Measurements from ENCODE around the gene VAT1L. TPM values are rescaled to one million over a fixed set of nuclear protein-coding genes. Genes with fewer than 3 reads are reported as not detected.

The VAT1L gene, protein sequence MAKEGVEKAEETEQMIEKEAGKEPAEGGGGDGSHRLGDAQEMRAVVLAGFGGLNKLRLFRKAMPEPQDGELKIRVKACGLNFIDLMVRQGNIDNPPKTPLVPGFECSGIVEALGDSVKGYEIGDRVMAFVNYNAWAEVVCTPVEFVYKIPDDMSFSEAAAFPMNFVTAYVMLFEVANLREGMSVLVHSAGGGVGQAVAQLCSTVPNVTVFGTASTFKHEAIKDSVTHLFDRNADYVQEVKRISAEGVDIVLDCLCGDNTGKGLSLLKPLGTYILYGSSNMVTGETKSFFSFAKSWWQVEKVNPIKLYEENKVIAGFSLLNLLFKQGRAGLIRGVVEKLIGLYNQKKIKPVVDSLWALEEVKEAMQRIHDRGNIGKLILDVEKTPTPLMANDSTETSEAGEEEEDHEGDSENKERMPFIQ
- 1 to 10 TPM in 1 of 2 donors, under 1 TPM in 1; 0.33 to 2.3 TPM for total RNA-seq

DNA sequence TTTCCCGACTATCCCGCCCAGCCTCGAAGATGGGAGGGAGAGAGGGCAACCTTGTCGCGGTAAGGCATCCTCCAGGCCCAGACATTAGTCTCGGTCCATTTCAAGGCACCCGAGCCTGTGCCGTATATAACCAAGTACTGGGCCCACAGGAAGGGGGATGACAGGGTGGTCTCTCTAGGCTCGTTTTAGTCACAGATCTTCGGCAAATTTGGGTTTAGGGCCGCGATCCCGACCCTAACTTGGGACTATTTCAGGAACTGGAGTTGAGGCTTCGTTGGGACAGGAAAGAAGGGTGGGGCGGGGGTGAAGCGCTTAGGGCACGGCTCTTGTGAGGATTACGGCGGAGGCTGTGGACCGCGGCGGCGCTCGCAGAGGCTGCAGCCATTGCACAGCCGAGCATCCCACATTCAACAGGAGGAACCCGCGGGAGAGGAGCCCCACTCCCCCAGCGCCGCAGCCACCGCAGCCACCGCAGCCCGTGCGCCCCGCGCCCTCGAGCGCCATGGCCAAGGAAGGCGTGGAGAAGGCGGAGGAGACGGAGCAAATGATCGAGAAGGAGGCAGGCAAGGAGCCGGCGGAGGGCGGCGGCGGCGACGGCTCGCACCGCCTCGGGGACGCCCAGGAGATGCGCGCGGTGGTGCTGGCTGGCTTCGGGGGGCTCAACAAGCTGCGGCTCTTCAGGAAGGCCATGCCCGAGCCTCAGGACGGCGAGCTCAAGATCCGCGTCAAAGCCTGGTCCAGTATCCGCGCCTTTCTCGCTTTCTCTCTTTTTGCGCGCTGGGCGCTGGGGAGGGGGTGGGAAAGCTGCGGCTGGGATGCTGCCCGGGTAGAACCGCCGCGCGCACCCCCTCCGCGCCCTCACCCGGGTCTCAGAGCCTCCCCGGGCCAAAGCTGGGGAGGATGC lies at the start of gene VAT1L:
Gene VAT1L (plus strand): TSS at position 384 of the 904 bp plus-strand sequence. CDS start 119 bp downstream, at position 503.
- ATAC-seq = no peak
- intact Hi-C loops (cut with DNase I) = no loop called here
- WGBS, 2 donors = 1 to 3% methylated on average over 10 to 76 of the region's 78 CpGs

DNA sequence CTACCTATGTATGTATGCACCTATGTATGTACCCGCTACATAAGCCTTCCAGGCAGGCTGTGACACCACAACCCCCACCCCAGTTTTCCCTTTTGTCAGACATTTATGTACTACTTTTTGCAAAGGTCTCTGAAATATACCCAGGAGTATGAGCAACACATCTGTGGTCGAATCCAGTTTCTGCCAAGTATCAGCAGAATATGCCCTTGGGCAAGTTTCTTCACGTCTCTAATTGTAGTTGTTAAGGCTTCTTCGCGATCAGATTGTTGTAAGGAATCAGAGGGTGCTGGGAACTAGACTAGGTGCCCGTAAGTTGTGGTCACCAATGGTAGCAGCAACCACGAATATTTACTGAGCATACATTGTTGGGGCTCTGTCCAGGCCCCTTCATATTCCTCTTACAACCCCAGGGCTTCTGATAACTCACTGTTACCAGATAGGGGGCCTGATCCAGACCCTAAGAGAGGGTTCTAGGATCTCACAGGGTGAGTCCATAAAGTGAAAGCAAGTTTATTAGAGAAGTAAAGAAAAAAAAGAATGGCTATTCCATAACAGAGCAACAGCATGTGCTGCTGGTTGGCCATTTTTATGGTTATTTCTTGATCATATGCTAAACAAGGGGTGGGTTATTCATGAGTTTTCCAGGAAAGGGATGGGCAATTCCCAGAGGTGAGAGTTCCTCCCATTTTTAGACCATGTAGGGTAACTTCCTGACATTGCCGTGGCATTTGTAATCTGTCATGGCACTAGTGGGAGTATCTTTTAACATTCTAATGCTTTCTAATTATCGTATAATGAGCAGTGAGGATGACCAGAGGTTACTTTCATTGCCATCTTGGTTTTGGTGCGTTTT lies 49.4 kb upstream of the VAT1L start:
- ATAC-seq = no peak
- no peaks in the 10 kb centered on the region for H3K27me3 ChIP-seq
- intact Hi-C loops (cut with DNase I) = no loop called here
- H3K27ac ChIP-seq = no peak overlapping the region
- DNase-seq = no peak
- H3K36me3 ChIP-seq (replicated peaks in 1 of 2; ENCODE audit: insufficient read depth in 1 of 2, low read depth in 2 of 2) = no peaks in the 10 kb centered on the region
- TF ChIP-seq POLR2A (IDR thresholded peaks at IDR 0.05) = no peak
- TF ChIP-seq, protein P1, sequence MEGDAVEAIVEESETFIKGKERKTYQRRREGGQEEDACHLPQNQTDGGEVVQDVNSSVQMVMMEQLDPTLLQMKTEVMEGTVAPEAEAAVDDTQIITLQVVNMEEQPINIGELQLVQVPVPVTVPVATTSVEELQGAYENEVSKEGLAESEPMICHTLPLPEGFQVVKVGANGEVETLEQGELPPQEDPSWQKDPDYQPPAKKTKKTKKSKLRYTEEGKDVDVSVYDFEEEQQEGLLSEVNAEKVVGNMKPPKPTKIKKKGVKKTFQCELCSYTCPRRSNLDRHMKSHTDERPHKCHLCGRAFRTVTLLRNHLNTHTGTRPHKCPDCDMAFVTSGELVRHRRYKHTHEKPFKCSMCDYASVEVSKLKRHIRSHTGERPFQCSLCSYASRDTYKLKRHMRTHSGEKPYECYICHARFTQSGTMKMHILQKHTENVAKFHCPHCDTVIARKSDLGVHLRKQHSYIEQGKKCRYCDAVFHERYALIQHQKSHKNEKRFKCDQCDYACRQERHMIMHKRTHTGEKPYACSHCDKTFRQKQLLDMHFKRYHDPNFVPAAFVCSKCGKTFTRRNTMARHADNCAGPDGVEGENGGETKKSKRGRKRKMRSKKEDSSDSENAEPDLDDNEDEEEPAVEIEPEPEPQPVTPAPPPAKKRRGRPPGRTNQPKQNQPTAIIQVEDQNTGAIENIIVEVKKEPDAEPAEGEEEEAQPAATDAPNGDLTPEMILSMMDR (IDR thresholded peaks at IDR 0.05) = no peak
- H3K4me3 ChIP-seq = no peak overlapping the region
- H3K4me1 ChIP-seq = no peaks in the 10 kb centered on the region
- H3K9me3 ChIP-seq = no peaks in the 10 kb centered on the region
- WGBS, 2 donors = 86 to 87% methylated on average over 10 of the region's 10 CpGs

More for the DNA sequence above, at the start of gene VAT1L:
- H3K27ac ChIP-seq = no peak within 1 kb of the TSS
- TF ChIP-seq, protein P1 (IDR thresholded peaks at IDR 0.05) = no peak
- TF ChIP-seq POLR2A (IDR thresholded peaks at IDR 0.05) = no peak
- peak in 1 of 4 donors; percentile 37 for DNase-seq
- H3K4me3 ChIP-seq = no peak within 1 kb of the TSS
- H3K36me3 ChIP-seq (replicated peaks in 1 of 2; ENCODE audit: insufficient read depth in 1 of 2, low read depth in 2 of 2) = no peaks in the 10 kb centered on the region
- peaks cover 0 to 16% of the 10 kb centered on the region in 2 donors for H3K27me3 ChIP-seq
- H3K9me3 ChIP-seq = no peaks in the 10 kb centered on the region
- H3K4me1 ChIP-seq = peaks cover 17% of the 10 kb centered on the region

DNA sequence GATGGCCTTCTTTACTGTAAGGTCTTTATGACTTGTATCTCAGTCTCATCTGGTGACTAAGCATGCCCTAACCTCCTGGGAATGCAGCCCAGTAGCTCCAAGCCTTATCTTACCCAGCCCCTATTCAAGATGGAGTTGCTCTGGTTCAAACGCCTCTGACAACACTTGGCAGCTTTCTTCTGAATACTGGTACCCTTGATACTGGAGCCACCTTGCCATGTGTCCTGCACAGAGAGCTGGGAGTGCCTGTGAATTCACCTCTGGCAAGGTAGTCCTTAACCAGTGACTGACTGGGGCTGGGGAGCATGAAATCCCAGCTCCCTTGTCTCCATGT lies 48.8 kb upstream of the VAT1L start:
- WGBS, 2 donors = 33 to 60% methylated on average over 1 of the region's 1 CpG
- no peaks in the 10 kb centered on the region for H3K27me3 ChIP-seq
- no peak overlapping the region for H3K27ac ChIP-seq
- no peak for DNase-seq
- intact Hi-C loops (cut with DNase I) = no loop called here
- no peak for ATAC-seq
- TF ChIP-seq POLR2A (IDR thresholded peaks at IDR 0.05) = no peak
- TF ChIP-seq, protein P1 (IDR thresholded peaks at IDR 0.05) = no peak
- H3K4me1 ChIP-seq = no peaks in the 10 kb centered on the region
- no peaks in the 10 kb centered on the region for H3K9me3 ChIP-seq
- H3K4me3 ChIP-seq = no peak overlapping the region
- H3K36me3 ChIP-seq (replicated peaks in 1 of 2; ENCODE audit: insufficient read depth in 1 of 2, low read depth in 2 of 2) = no peaks in the 10 kb centered on the region

DNA sequence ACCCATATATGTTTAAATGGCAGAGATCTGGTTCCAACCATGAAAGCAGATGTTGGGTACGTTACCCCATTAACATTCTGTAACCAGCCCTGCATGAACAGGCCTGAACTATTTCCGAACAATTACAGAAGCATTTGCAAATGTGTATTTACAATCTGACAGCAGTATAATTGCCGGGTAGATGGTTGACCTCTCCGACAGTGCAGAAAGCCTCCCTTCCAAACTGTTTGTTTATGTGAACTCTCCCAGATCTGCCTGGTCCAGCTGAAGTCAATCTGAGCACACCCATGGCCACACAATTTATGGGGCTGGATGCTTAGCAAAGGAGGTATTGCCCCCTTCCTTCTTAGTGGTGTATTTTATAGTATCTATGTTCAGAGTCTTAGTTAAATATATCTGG lies 44.2 kb upstream of the VAT1L start:
- no peak for TF ChIP-seq POLR2A (IDR thresholded peaks at IDR 0.05)
- TF ChIP-seq, protein P1 (IDR thresholded peaks at IDR 0.05) = no peak
- no peaks in the 10 kb centered on the region for H3K9me3 ChIP-seq
- H3K4me1 ChIP-seq = no peaks in the 10 kb centered on the region
- H3K27me3 ChIP-seq = no peaks in the 10 kb centered on the region
- H3K36me3 ChIP-seq (replicated peaks in 1 of 2; ENCODE audit: insufficient read depth in 1 of 2, low read depth in 2 of 2) = no peaks in the 10 kb centered on the region
- WGBS, 2 donors = 85 to 86% methylated on average over 4 of the region's 4 CpGs
- no peak overlapping the region for H3K4me3 ChIP-seq
- DNase-seq = no peak
- no peak for ATAC-seq
- no peak overlapping the region for H3K27ac ChIP-seq
- intact Hi-C loops (cut with DNase I) = no loop called here
